K562 (cell line): Measurements from ENCODE around the gene OR52M1.

Source experiments
- CHD2 ChIP-seq: IDR thresholded peaks from 2 replicates; pipeline ENCODE4 v1.6.1; 2011; ENCODE audit warnings: low read depth, low read length
- LARP7 ChIP-seq: fragments of 450-650 bp; IDR thresholded peaks from 2 replicates; pipeline ENCODE4 v1.6.1; 2016
- ZNF766 ChIP-seq: fragments of 200-800 bp; sonication (Bioruptor generic); conservative IDR thresholded peaks from 2 replicates; pipeline ENCODE4 v1.6.1; 2016; ENCODE audit warnings: missing genetic modification characterization, missing compliant biosample characterization
- TF ChIP-seq, protein P1 (sequence below), 3 experiments: IDR thresholded peaks in 2 of 3; conservative IDR thresholded peaks in 1 of 3; 2 replicates each; pipeline ENCODE4 v1.5.1; 2011 to 2012; ENCODE audit warnings: low read length in 3 of 3, mild to moderate bottlenecking in 3 of 3, control low read depth in 2 of 3, improper control_type of control experiment in 1 of 3, inconsistent platforms in 1 of 3, low read depth in 1 of 3, mixed read lengths in 1 of 3, moderate library complexity in 1 of 3; ENCODE audit not compliant: insufficient read depth in 2 of 3

DNA sequence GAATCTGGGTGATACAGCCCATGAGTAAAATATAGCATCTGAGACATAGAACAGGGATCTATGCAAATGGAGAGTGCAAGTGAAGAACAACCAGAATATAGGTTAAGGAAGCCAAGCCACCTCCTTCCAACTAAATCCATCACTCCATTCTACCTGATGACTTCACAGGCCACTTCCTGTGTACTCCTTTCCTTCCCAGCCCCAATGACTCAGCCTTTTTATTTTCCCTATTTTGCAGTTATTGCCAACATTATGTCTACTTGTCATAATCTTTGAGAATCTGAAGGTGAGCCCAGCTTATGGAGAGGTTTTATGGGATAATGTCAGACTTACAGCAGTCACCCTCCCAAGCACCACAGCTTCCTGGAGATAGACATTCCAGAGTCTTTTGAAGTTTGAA, 1.4 kb upstream of the OR52M1 start:
- TF ChIP-seq, protein P1, sequence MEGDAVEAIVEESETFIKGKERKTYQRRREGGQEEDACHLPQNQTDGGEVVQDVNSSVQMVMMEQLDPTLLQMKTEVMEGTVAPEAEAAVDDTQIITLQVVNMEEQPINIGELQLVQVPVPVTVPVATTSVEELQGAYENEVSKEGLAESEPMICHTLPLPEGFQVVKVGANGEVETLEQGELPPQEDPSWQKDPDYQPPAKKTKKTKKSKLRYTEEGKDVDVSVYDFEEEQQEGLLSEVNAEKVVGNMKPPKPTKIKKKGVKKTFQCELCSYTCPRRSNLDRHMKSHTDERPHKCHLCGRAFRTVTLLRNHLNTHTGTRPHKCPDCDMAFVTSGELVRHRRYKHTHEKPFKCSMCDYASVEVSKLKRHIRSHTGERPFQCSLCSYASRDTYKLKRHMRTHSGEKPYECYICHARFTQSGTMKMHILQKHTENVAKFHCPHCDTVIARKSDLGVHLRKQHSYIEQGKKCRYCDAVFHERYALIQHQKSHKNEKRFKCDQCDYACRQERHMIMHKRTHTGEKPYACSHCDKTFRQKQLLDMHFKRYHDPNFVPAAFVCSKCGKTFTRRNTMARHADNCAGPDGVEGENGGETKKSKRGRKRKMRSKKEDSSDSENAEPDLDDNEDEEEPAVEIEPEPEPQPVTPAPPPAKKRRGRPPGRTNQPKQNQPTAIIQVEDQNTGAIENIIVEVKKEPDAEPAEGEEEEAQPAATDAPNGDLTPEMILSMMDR (IDR thresholded peaks at IDR 0.05 in 2 of 3, conservative IDR thresholded peaks at IDR 0.05 in 1 of 3; ENCODE audit: insufficient read depth in 2 of 3, low read depth in 1 of 3, low read length in 3 of 3), result no peak
- TF ChIP-seq CHD2 (no peak), ZNF766 (CRISPR knock-in tag) (no peak), LARP7 (no peak)
